Measurements from ENCODE around the gene JMJD4. TPM values are rescaled to one million over a fixed set of nuclear protein-coding genes. Genes with fewer than 3 reads are reported as not detected.

The JMJD4 gene
- total and polyA plus RNA-seq, 4 donors: 9.4 to 23.0 (median 15.6) TPM

DNA sequence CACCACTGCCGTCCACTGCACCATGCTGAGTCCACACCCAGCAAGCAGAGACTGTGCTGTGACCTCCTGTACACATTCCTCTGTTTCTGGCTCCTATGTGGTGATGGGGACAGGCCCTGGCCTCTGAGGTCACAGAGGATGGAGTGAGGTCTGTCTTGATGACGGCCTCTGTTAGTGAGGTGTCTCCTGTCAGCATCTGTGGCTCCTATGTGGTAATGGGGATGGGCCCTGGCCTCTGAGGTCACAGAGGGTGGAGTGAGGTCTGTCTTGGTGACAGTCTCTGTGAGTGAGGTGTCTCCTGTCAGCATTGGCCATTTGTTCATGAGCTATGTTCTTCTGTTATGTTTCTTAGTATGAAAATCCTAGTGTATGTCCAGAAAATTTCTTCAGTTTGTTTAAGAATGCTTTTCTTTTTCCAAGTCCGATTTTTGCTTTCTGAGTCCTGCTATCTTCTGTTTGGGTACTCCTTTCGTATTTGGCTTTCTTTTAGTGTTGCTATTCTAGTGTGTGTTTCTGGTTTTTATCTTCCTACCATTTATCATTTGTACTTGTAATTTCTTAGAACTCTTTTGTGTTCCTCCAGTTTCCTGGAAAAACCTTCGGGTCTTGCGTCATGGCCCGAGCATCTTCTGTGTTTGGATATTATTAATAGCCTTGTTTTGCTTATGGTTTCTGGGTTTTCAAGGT is 13.5 kb upstream of the JMJD4 start:
- TF ChIP-seq, protein P1, sequence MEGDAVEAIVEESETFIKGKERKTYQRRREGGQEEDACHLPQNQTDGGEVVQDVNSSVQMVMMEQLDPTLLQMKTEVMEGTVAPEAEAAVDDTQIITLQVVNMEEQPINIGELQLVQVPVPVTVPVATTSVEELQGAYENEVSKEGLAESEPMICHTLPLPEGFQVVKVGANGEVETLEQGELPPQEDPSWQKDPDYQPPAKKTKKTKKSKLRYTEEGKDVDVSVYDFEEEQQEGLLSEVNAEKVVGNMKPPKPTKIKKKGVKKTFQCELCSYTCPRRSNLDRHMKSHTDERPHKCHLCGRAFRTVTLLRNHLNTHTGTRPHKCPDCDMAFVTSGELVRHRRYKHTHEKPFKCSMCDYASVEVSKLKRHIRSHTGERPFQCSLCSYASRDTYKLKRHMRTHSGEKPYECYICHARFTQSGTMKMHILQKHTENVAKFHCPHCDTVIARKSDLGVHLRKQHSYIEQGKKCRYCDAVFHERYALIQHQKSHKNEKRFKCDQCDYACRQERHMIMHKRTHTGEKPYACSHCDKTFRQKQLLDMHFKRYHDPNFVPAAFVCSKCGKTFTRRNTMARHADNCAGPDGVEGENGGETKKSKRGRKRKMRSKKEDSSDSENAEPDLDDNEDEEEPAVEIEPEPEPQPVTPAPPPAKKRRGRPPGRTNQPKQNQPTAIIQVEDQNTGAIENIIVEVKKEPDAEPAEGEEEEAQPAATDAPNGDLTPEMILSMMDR (IDR thresholded peaks at IDR 0.05; ENCODE audit: control extremely low read depth, extremely low read depth): no peak
- ATAC-seq (ENCODE audit: insufficient read depth, low FRiP score) (no peak), DNase-seq (no peak)
- no peak overlapping the region for H3K9ac ChIP-seq (ENCODE audit: insufficient read depth in 1 of 2, low read length in 2 of 2)
- H3K9me3 ChIP-seq (ENCODE audit: control insufficient read depth in 4 of 4, insufficient read depth in 3 of 4, low read length in 3 of 4): no peaks in the 10 kb centered on the region
- no peak overlapping the region for H3K27ac ChIP-seq (ENCODE audit: low read depth in 1 of 2, low read length in 1 of 2)
- H3K4me1 ChIP-seq (ENCODE audit: control insufficient read depth in 5 of 5, insufficient read depth in 5 of 5, low read length in 5 of 5): peaks cover 0 to 6% (median 0%) of the 10 kb centered on the region in 5 donors
- no peak overlapping the region for H3K4me3 ChIP-seq
- peaks cover 0 to 32% (median 8%) of the 10 kb centered on the region in 4 donors for H3K36me3 ChIP-seq (ENCODE audit: control insufficient read depth in 4 of 4, insufficient read depth in 4 of 4, low read length in 4 of 4)
- 65 to 70% methylated on average over 7 of the region's 7 CpGs for WGBS, 2 donors
- H3K27me3 ChIP-seq (ENCODE audit: control insufficient read depth in 3 of 3, insufficient read depth in 3 of 3, low read length in 2 of 3): no peaks in the 10 kb centered on the region

DNA sequence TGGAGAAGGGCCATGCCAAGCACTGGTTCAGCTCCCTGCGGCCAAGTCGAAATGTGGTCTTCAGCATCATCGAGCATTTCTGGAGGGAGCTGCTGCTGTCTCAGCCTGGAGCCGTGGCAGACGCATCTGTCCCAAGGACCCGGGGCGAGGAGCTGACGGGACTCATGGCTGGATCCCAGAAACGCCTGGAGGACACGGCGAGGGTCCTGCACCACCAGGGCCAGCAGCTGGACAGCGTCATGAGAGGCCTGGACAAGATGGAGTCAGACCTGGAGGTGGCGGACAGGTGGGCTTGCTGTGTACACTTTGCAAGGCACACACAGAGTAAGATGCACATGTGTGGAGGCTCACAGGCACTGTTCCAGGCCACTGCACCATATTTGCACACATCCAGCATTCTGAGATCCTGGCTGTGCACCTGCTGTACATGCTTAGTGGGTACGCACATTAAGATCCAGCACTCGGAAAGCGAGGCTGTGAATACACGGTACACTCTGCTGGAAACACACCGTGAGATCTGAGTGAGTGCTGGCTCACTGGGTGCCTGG is 12.9 kb upstream of the JMJD4 start:
- TF ChIP-seq, protein P1 (IDR thresholded peaks at IDR 0.05; ENCODE audit: control extremely low read depth, extremely low read depth): no peak
- Histone ChIP-seq H3K9me3 (ENCODE audit: control insufficient read depth in 4 of 4, insufficient read depth in 3 of 4, low read length in 3 of 4) (no peaks in the 10 kb centered on the region), H3K4me3 (no peak overlapping the region), H3K27me3 (ENCODE audit: control insufficient read depth in 3 of 3, insufficient read depth in 3 of 3, low read length in 2 of 3) (no peaks in the 10 kb centered on the region), H3K36me3 (ENCODE audit: control insufficient read depth in 4 of 4, insufficient read depth in 4 of 4, low read length in 4 of 4) (peaks cover 0 to 30% (median 10%) of the 10 kb centered on the region in 4 donors), H3K4me1 (ENCODE audit: control insufficient read depth in 5 of 5, insufficient read depth in 5 of 5, low read length in 5 of 5) (peaks cover 0 to 6% (median 0%) of the 10 kb centered on the region in 5 donors), H3K9ac (ENCODE audit: insufficient read depth in 1 of 2, low read length in 2 of 2) (no peak overlapping the region), H3K27ac (ENCODE audit: low read depth in 1 of 2, low read length in 1 of 2) (no peak overlapping the region)
- ATAC-seq (ENCODE audit: insufficient read depth, low FRiP score) (no peak), DNase-seq (no peak)
- 94% methylated on average over 18 of the region's 18 CpGs for WGBS, 2 donors

DNA sequence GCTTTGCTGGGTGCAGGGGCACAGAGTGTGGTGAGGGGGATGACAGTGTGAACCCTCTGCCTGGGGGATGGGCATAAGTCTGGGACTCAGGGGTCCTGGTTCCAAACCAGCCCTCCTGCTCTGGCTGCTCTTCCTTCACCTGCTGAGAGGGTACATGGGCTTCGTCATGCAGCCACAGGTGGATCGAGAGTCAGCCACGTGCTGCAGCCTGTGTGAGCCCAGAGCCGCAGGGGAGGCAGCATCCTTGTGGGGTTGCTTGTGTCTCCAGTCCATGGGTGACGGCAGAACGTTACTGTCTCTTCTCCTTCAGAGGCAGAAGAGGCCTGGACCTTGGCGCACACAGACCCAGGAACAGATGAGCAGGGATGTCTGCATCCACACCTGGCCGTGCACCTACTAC is 12.3 kb upstream of the JMJD4 start:
- no peak for DNase-seq
- Histone ChIP-seq H3K9me3 (ENCODE audit: control insufficient read depth in 4 of 4, insufficient read depth in 3 of 4, low read length in 3 of 4) (no peaks in the 10 kb centered on the region), H3K36me3 (ENCODE audit: control insufficient read depth in 4 of 4, insufficient read depth in 4 of 4, low read length in 4 of 4) (peaks cover 0 to 32% (median 10%) of the 10 kb centered on the region in 4 donors), H3K4me3 (no peak overlapping the region), H3K27ac (ENCODE audit: low read depth in 1 of 2, low read length in 1 of 2) (no peak overlapping the region), H3K9ac (ENCODE audit: insufficient read depth in 1 of 2, low read length in 2 of 2) (no peak overlapping the region), H3K4me1 (ENCODE audit: control insufficient read depth in 5 of 5, insufficient read depth in 5 of 5, low read length in 5 of 5) (peaks cover 0 to 6% (median 0%) of the 10 kb centered on the region in 5 donors), H3K27me3 (ENCODE audit: control insufficient read depth in 3 of 3, insufficient read depth in 3 of 3, low read length in 2 of 3) (no peaks in the 10 kb centered on the region)
- no peak for ATAC-seq (ENCODE audit: insufficient read depth, low FRiP score)
- 80 to 89% methylated on average over 8 of the region's 8 CpGs for WGBS, 2 donors
- TF ChIP-seq, protein P1 (IDR thresholded peaks at IDR 0.05; ENCODE audit: control extremely low read depth, extremely low read depth): no peak

All from lung (tissue), 12 donors.